ENCODE data around the gene C1orf94. TPM values are rescaled to one million over a fixed set of nuclear protein-coding genes. Genes with fewer than 3 reads are reported as not detected.

The C1orf94 gene
- total RNA-seq, 1 donor: not detected

DNA sequence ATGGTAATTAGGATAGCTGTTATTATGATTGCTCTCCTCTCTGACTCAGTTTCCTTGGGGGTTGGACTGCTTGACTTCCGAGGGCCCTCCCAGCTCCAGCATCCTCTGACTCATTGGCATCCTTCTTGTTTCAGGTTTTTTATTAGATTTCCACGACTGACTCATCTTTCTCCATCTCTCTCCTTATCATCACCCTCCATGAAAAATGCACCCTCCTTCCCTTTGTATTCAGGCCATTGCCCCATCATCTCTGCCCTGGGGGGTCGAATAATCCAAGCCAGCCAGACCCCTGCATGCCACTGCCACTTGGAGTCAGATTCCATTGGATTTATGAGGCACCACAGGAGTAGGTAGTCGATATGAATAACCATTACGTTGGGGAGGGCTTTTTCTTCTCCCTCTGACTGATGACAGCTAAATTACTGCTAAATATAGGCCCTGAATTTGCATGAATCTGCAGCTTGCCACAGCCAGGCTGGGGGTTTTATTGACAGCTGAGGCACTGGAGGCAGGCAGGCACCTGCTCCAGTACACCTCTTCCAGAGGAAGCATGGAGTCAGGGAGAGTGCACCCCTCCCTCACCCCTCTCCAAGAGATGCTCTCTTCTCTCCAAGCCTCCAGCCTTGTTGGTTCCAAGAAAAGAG, 91.7 kb downstream of the C1orf94 start:
- H3K4me2 ChIP-seq (ENCODE audit: insufficient read depth, low read length): no peak overlapping the region
- H3K9me3 ChIP-seq (ENCODE audit: low read depth, low read length): no peaks in the 10 kb centered on the region
- no peak overlapping the region for H3K27ac ChIP-seq (ENCODE audit: low read depth, low read length)
- no peaks in the 10 kb centered on the region for H3K36me3 ChIP-seq (ENCODE audit: insufficient read depth, low read length)
- no peaks in the 10 kb centered on the region for H4K20me1 ChIP-seq (ENCODE audit: insufficient read depth, low read length)
- DNase-seq (ENCODE audit: insufficient read length, low spot score, missing footprints): no peak
- no peak overlapping the region for H3K4me3 ChIP-seq (ENCODE audit: insufficient read depth, low read length)
- H3K79me2 ChIP-seq (ENCODE audit: insufficient read depth, low read length): no peaks in the 10 kb centered on the region
- TF ChIP-seq, protein P1, sequence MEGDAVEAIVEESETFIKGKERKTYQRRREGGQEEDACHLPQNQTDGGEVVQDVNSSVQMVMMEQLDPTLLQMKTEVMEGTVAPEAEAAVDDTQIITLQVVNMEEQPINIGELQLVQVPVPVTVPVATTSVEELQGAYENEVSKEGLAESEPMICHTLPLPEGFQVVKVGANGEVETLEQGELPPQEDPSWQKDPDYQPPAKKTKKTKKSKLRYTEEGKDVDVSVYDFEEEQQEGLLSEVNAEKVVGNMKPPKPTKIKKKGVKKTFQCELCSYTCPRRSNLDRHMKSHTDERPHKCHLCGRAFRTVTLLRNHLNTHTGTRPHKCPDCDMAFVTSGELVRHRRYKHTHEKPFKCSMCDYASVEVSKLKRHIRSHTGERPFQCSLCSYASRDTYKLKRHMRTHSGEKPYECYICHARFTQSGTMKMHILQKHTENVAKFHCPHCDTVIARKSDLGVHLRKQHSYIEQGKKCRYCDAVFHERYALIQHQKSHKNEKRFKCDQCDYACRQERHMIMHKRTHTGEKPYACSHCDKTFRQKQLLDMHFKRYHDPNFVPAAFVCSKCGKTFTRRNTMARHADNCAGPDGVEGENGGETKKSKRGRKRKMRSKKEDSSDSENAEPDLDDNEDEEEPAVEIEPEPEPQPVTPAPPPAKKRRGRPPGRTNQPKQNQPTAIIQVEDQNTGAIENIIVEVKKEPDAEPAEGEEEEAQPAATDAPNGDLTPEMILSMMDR (IDR thresholded peaks at IDR 0.05; ENCODE audit: extremely low read depth, low read depth, low read length): no peak
- no peaks in the 10 kb centered on the region for H3K4me1 ChIP-seq (ENCODE audit: insufficient read depth, low read length)
- H3K27me3 ChIP-seq (ENCODE audit: insufficient read depth, low read length): no peaks in the 10 kb centered on the region
- H2AFZ ChIP-seq (ENCODE audit: low read length): no peak overlapping the region

Other genes with a start within 250 kb of the C1orf94 start
- 0.36 and 0.88 TPM in 2 replicates for gene CSMD2, start 11.7 kb upstream of the C1orf94 start, total RNA-seq